GM19468 (cell line): ENCODE measurements around the gene TBC1D14.
"Not testable (repeated sequence)": the region's sequence is repeated elsewhere in the genome, so short reads cannot be mapped to it uniquely, and the experiment has no call there.

Experiments
- ATAC-seq: cut with Tn5 transposase; IDR thresholded peaks from one replicate; pipeline ENCODE4 v1.9.1; 2021; ENCODE audit warnings: mild to moderate bottlenecking, moderate library complexity, moderate number of reproducible peaks; ENCODE audit not compliant: unreplicated experiment; ENCODE audit errors: extremely low read depth

The TBC1D14 gene

GRCh38 chr4:7068279-7068842 is 158.7 kb downstream of the TBC1D14 start:
- no peak for ATAC-seq

- ATAC-seq = no peak
Measured at GRCh38 chr4:7068883-7069282, 159.3 kb downstream of the TBC1D14 start.

GRCh38 chr4:7070729-7071511 is 161.3 kb downstream of the TBC1D14 start:
- no peak for ATAC-seq

- ATAC-seq = no peak
Measured at GRCh38 chr4:7073059-7073458, 163.4 kb downstream of the TBC1D14 start.

GRCh38 chr4:7073526-7074390 is 164.1 kb downstream of the TBC1D14 start:
- no peak for ATAC-seq

GRCh38 chr4:7074426-7074825 is 164.8 kb downstream of the TBC1D14 start:
- ATAC-seq = no peak

GRCh38 chr4:7075962-7076695 is 166.5 kb downstream of the TBC1D14 start:
- no peak for ATAC-seq

GRCh38 chr4:7076696-7077082 is 167.1 kb downstream of the TBC1D14 start:
- no peak for ATAC-seq

GRCh38 chr4:7077371-7077770 is 167.7 kb downstream of the TBC1D14 start:
- no peak for ATAC-seq

- no peak for ATAC-seq
Measured at GRCh38 chr4:7078025-7078424, 168.4 kb downstream of the TBC1D14 start.

- ATAC-seq = not testable (repeated sequence)
Measured at GRCh38 chr4:7079483-7079882, 169.9 kb downstream of the TBC1D14 start.

GRCh38 chr4:7079909-7080308 is 170.3 kb downstream of the TBC1D14 start:
- ATAC-seq = not testable (repeated sequence)
